ENCODE results near the gene NFXL1. TPM values are rescaled to one million over a fixed set of nuclear protein-coding genes. Genes with fewer than 3 reads are reported as not detected.

NFXL1 gene
- total and polyA plus RNA-seq, 2 of the 4 experiments (the other 2 are of a cell fraction): 13.9 to 23.1 TPM

DNA sequence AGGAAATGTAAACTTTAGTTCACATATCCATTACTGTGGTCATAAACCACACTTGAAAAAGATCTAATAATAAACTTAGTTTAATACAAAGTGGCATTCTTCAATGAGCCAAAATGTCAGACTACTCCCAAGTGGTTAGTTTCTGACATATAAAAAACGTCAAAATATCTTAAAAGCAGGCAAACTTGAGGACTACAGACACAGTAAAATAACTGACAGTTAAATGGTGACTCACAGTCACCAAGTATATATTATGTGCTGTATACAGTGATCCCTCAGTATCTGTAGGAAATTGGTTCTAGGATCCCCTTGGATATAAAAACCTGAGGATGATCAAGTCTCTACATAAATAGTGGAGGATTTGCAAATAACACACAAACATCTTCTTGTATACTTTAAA lies 64.9 kb downstream of the NFXL1 start (continued):
- TF ChIP-seq, protein P1, sequence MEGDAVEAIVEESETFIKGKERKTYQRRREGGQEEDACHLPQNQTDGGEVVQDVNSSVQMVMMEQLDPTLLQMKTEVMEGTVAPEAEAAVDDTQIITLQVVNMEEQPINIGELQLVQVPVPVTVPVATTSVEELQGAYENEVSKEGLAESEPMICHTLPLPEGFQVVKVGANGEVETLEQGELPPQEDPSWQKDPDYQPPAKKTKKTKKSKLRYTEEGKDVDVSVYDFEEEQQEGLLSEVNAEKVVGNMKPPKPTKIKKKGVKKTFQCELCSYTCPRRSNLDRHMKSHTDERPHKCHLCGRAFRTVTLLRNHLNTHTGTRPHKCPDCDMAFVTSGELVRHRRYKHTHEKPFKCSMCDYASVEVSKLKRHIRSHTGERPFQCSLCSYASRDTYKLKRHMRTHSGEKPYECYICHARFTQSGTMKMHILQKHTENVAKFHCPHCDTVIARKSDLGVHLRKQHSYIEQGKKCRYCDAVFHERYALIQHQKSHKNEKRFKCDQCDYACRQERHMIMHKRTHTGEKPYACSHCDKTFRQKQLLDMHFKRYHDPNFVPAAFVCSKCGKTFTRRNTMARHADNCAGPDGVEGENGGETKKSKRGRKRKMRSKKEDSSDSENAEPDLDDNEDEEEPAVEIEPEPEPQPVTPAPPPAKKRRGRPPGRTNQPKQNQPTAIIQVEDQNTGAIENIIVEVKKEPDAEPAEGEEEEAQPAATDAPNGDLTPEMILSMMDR (conservative IDR thresholded peaks at IDR 0.05; ENCODE audit: low read depth, low read length): no peak
- no peak for TF ChIP-seq NFE2L2 (IDR thresholded peaks at IDR 0.05; ENCODE audit: low read depth, low read length)
- TF ChIP-seq MAFK (IDR thresholded peaks at IDR 0.05; ENCODE audit: low read depth, low read length): no peak

DNA sequence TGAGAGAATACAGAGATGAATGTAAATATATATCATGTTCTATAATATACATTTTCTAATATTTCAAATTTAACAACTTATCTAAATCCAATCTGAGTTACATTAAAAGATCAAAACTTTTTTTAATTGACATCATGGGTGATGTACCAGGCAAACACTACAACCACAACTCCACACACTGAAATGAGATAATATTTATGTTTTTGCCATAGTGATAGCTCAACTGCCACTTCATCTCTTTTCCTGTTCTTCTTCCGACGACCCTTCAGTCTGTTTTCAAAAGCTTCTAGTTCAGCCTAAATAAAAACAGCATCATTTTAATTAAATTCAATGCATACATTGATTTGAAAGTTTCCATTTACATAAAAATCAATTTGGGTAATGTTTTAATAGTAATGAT lies 66.3 kb downstream of the NFXL1 start:
- 0 out of 2 replicates have a peak, but pooled peaks cover 3% of the 10 kb centered on the region for H3K36me3 ChIP-seq (ENCODE audit: control insufficient read depth, insufficient read depth, low read length)
- peaks cover 8% of the 10 kb centered on the region for H3K4me1 ChIP-seq (ENCODE audit: control insufficient read depth, insufficient read depth, low read length)

More for the DNA sequence above, 66.3 kb downstream of the NFXL1 start:
- no peak overlapping the region for H2AFZ ChIP-seq (replicated peaks; ENCODE audit: low read length, poor library complexity)
- no peaks in the 10 kb centered on the region for H3K9me1 ChIP-seq (ENCODE audit: insufficient read depth, low read length)
- no peak overlapping the region for H3K4ac ChIP-seq (ENCODE audit: low read depth, low read length)
- DNase-seq (no peak), ATAC-seq (ENCODE audit: low read depth) (no peak)
- H3K27me3 ChIP-seq (ENCODE audit: control insufficient read depth, insufficient read depth, low read length): no peaks in the 10 kb centered on the region
- H3K79me1 ChIP-seq (ENCODE audit: low read depth in 1 of 2, low read length in 2 of 2): peaks cover 0 to 2% of the 10 kb centered on the region in 2 experiments; a peak in 2 of 4 replicates
- ChIA-PET CTCF (no interaction called here), POLR2A (ENCODE audit: unreplicated experiment) (no interaction called here)
- H2BK20ac ChIP-seq (ENCODE audit: low read depth, low read length): no peak overlapping the region
- no peak overlapping the region for H3K23ac ChIP-seq (ENCODE audit: low read depth, low read length)
- no peaks in the 10 kb centered on the region for H3K9me3 ChIP-seq (ENCODE audit: control insufficient read depth, insufficient read depth, low read length)
- no peaks in the 10 kb centered on the region for H4K20me1 ChIP-seq (ENCODE audit: insufficient read depth, low read length)
- H3K14ac ChIP-seq (replicated peaks; ENCODE audit: low read depth, low read length): no peak overlapping the region
- H3K4me2 ChIP-seq (ENCODE audit: low read depth, low read length): no peak overlapping the region
- no peak overlapping the region for H3K4me3 ChIP-seq (ENCODE audit: insufficient read depth, low read depth, low read length)
- no peak overlapping the region for H2BK5ac ChIP-seq (ENCODE audit: low read depth, low read length, poor library complexity, severe bottlenecking)
- in situ Hi-C loops (cut with MboI; ENCODE audit: low sequenced_read_pairs): no loop called here
- H2BK120ac ChIP-seq (ENCODE audit: low read depth, low read length): no peak overlapping the region
- no peak overlapping the region for H3K18ac ChIP-seq (ENCODE audit: low read depth, low read length)
- WGBS, 2 experiments (ENCODE audit: extremely low coverage in 2 of 2, insufficient read length in 1 of 2): no CpG with 5 or more reads among the region's 2 CpGs
- no peak overlapping the region for H2BK15ac ChIP-seq (ENCODE audit: low read depth, low read length)
- dilution Hi-C loops (cut with HindIII; ENCODE audit: low sequenced_read_pairs, unreplicated experiment): no loop called here
- BruUV-seq (replicated peaks): no TSS peak
- intact Hi-C loops (cut with micrococcal nuclease): no loop called here
- H3K56ac ChIP-seq (ENCODE audit: extremely low read depth, insufficient read depth, low read length): no peak overlapping the region; the same call in 1 of the 2 replicates
- H4K91ac ChIP-seq (ENCODE audit: insufficient read depth, low read depth, low read length): no peak overlapping the region
- H4K8ac ChIP-seq (ENCODE audit: low read depth in 2 of 2, low read length in 2 of 2): no peak overlapping the region; a peak in 1 of 4 replicates
- no peak overlapping the region for H4K5ac ChIP-seq (ENCODE audit: low read depth, low read length)
- H2AK5ac ChIP-seq (ENCODE audit: low read depth, low read length): no peak overlapping the region
- no peak overlapping the region for H3K9ac ChIP-seq (ENCODE audit: low read depth, low read length)
- H2AK9ac ChIP-seq (replicated peaks; ENCODE audit: low read depth, low read length, poor library complexity): no peak overlapping the region
- H3K27ac ChIP-seq (ENCODE audit: insufficient read depth, low read length): no peak overlapping the region
- TF ChIP-seq MXI1 (IDR thresholded peaks at IDR 0.05; ENCODE audit: borderline replicate concordance, low read depth, low read length) (no peak), BHLHE40 (IDR thresholded peaks at IDR 0.05; ENCODE audit: low read depth, low read length) (no peak), RFX5 (IDR thresholded peaks at IDR 0.05; ENCODE audit: low read depth, low read length) (no peak), RAD21 (IDR thresholded peaks at IDR 0.05; ENCODE audit: low read length) (no peak), MAFK (IDR thresholded peaks at IDR 0.05; ENCODE audit: low read depth, low read length) (no peak), POLR2A (IDR thresholded peaks at IDR 0.05; ENCODE audit: low read depth, low read length) (no peak), RCOR1 (IDR thresholded peaks at IDR 0.05; ENCODE audit: insufficient replicate concordance, low read length) (no peak)
- TF ChIP-seq, protein P2, sequence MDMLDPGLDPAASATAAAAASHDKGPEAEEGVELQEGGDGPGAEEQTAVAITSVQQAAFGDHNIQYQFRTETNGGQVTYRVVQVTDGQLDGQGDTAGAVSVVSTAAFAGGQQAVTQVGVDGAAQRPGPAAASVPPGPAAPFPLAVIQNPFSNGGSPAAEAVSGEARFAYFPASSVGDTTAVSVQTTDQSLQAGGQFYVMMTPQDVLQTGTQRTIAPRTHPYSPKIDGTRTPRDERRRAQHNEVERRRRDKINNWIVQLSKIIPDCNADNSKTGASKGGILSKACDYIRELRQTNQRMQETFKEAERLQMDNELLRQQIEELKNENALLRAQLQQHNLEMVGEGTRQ (IDR thresholded peaks at IDR 0.05; ENCODE audit: low read depth, low read length): no peak
